ENCODE results near the gene NOSIP. TPM values are rescaled to one million over a fixed set of nuclear protein-coding genes. Genes with fewer than 3 reads are reported as not detected.

The NOSIP gene
- polyA plus RNA-seq, 1 of the 3 experiments (the other 2 are of a cell fraction): 128 TPM

GRCh38 chr19:49585023-49585422 lies 4.7 kb upstream of the NOSIP start (continued):
- TF ChIP-seq USF1 (IDR thresholded peaks at IDR 0.05; ENCODE audit: borderline replicate concordance, low read depth): no peak
- TF ChIP-seq YY1 (IDR thresholded peaks at IDR 0.05; ENCODE audit: low read depth): no peak
- no peak for TF ChIP-seq REST (IDR thresholded peaks at IDR 0.05; ENCODE audit: low read depth, low read length)
- no peak for TF ChIP-seq FOXM1 (IDR thresholded peaks at IDR 0.05; ENCODE audit: low read depth)

GRCh38 chr19:49583239-49583638 lies 2.9 kb upstream of the NOSIP start:
- ChIA-PET CTCF (interaction anchor here (6.8 kb wide), 1 partner anchor 13 kb away, joined by 65 read pairs; no protein-coding TSS in a partner anchor), POLR2A (no interaction called here)
- H3K4me1 ChIP-seq (ENCODE audit: control insufficient read depth in 1 of 2, insufficient read depth in 2 of 2, low read depth in 1 of 2, low read length in 1 of 2): peaks cover 0 to 13% of the 10 kb centered on the region in 2 experiments; a peak in 2 of 4 replicates
- no peak overlapping the region for H3K9ac ChIP-seq
- H3K9me3 ChIP-seq: no peaks in the 10 kb centered on the region
- WGBS (ENCODE audit: low lambda C conversion rate): 45% methylated on average over 2 of the region's 2 CpGs
- no peak for DNase-seq
- no peak for TF ChIP-seq TCF12 (IDR thresholded peaks at IDR 0.05)
- TF ChIP-seq RAD21 (IDR thresholded peaks at IDR 0.05; ENCODE audit: low read length): no peak
- TF ChIP-seq RFX5 (IDR thresholded peaks at IDR 0.05; ENCODE audit: low read length): no peak
- TF ChIP-seq SMC3 (IDR thresholded peaks at IDR 0.05; ENCODE audit: low read depth, low read length): no peak
- no peak for TF ChIP-seq JUND (IDR thresholded peaks at IDR 0.05)
- no peak for TF ChIP-seq TAF1 (IDR thresholded peaks at IDR 0.05; ENCODE audit: borderline replicate concordance, low read depth, low read length)
- no peak for TF ChIP-seq FOXJ3 (CRISPR knock-in tag; IDR thresholded peaks at IDR 0.05)
- no peak for TF ChIP-seq TEAD4 (IDR thresholded peaks at IDR 0.05; ENCODE audit: borderline replicate concordance, insufficient read depth)
- TF ChIP-seq CHD2 (IDR thresholded peaks at IDR 0.05; ENCODE audit: low read length, partially characterized antibody): no peak
- TF ChIP-seq EZH2phosphoT487 (IDR thresholded peaks at IDR 0.05; ENCODE audit: borderline replicate concordance, low read depth): no peak
- no peak for TF ChIP-seq FOSL2 (IDR thresholded peaks at IDR 0.05; ENCODE audit: borderline replicate concordance, low read depth)
- TF ChIP-seq SIN3A (IDR thresholded peaks at IDR 0.05; ENCODE audit: borderline replicate concordance, low read depth, low read length): no peak
- no peak for TF ChIP-seq NRF1 (IDR thresholded peaks at IDR 0.05; ENCODE audit: low read depth, low read length)
- TF ChIP-seq NFIC (IDR thresholded peaks at IDR 0.05; ENCODE audit: borderline replicate concordance): no peak
- TF ChIP-seq USF2 (IDR thresholded peaks at IDR 0.05; ENCODE audit: borderline replicate concordance, low read depth, low read length): no peak
- no peaks in the 10 kb centered on the region for H3K36me3 ChIP-seq (replicated peaks in 1 of 2; ENCODE audit: control insufficient read depth in 1 of 2, insufficient read depth in 2 of 2, low read length in 1 of 2)
- peaks cover 20% of the 10 kb centered on the region for H3K79me2 ChIP-seq (ENCODE audit: insufficient read depth)
- H4K20me1 ChIP-seq (ENCODE audit: insufficient read depth): no peaks in the 10 kb centered on the region; the same call in 1 of the 2 replicates
- no peak overlapping the region for H3K4me3 ChIP-seq (ENCODE audit: low read depth in 2 of 2, low read length in 1 of 2)
- peak overlapping the region; percentile 22; the same call in 1 of the 2 replicates for H2AFZ ChIP-seq (ENCODE audit: low read depth)
- peaks cover 3% of the 10 kb centered on the region for H3F3A ChIP-seq (replicated peaks; ENCODE audit: insufficient read depth)
- no peak overlapping the region for H3K27ac ChIP-seq (ENCODE audit: low read depth in 2 of 2, low read length in 1 of 2)
- H3K9me2 ChIP-seq: no peaks in the 10 kb centered on the region
- H3K27me3 ChIP-seq (ENCODE audit: insufficient read depth): no peaks in the 10 kb centered on the region
- H3K4me2 ChIP-seq: no peak overlapping the region
